Measurements from ENCODE around the gene ITGA3.

ITGA3 gene

GRCh38 chr17:50053654-50053960, 2.3 kb upstream of the ITGA3 start:
- H3K79me2 ChIP-seq (ENCODE audit: insufficient read depth, low read depth) = no peaks in the 10 kb centered on the region
- H3K4me3 ChIP-seq (IDR thresholded peaks at IDR 0.05; ENCODE audit: insufficient read depth, low read depth, low read length) = no peak overlapping the region
- H4K20me1 ChIP-seq (ENCODE audit: insufficient read depth) = no peaks in the 10 kb centered on the region
- peaks cover 11% of the 10 kb centered on the region; the same call in 1 of the 2 replicates for H3K27me3 ChIP-seq (ENCODE audit: insufficient read depth, low read depth)
- TF ChIP-seq CTCF (conservative IDR thresholded peaks at IDR 0.05; ENCODE audit: low read depth, low read length) = no peak
- H3K36me3 ChIP-seq (ENCODE audit: insufficient read depth) = no peaks in the 10 kb centered on the region
- no peak overlapping the region for H3K27ac ChIP-seq
- no peak overlapping the region for H3K9ac ChIP-seq
- H3K4me1 ChIP-seq (ENCODE audit: low read depth, poor library complexity, severe bottlenecking) = peaks cover 23% of the 10 kb centered on the region
- H3K4me2 ChIP-seq = no peak overlapping the region
- H2AFZ ChIP-seq (ENCODE audit: low read depth) = no peak overlapping the region

DNA sequence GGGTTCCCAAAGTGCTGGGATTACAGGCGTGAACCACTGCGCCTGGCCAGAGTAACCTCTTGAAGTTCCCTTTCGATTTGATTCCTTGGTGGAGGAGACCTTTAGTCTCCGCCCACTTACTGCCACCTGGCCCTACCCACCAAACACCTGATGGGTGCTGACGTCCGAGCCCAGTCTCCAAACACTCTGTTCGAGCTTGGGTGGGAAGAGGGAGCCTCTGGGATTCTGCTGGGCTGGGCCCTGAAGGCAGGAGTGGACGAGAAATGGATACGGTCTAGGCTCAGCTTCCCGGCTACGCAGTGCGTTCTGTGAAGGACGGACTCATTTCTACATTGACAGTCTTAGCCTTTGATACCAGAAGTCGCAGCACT, 870 bp upstream of the ITGA3 start:
- Histone ChIP-seq H4K20me1 (ENCODE audit: insufficient read depth) (no peaks in the 10 kb centered on the region), H3K9ac (no peak overlapping the region; the same call in 1 of the 2 replicates), H2AFZ (ENCODE audit: low read depth) (peak overlapping the region; percentile 72), H3K79me2 (ENCODE audit: insufficient read depth, low read depth) (no peaks in the 10 kb centered on the region), H3K36me3 (ENCODE audit: insufficient read depth) (no peaks in the 10 kb centered on the region), H3K27me3 (ENCODE audit: insufficient read depth, low read depth) (peaks cover 5% of the 10 kb centered on the region; the same call in 1 of the 2 replicates), H3K4me2 (peak overlapping the region; percentile 99), H3K4me3 (IDR thresholded peaks at IDR 0.05; ENCODE audit: insufficient read depth, low read depth, low read length) (no peak overlapping the region), H3K4me1 (ENCODE audit: low read depth, poor library complexity, severe bottlenecking) (peaks cover 23% of the 10 kb centered on the region), H3K27ac (no peak overlapping the region; the same call in 1 of the 2 replicates)
- no peak for TF ChIP-seq CTCF (conservative IDR thresholded peaks at IDR 0.05; ENCODE audit: low read depth, low read length)

GRCh38 chr17:50056217-50056960, 479 bp downstream of the ITGA3 start:
- Histone ChIP-seq H3K9ac (no peak overlapping the region; the same call in 1 of the 2 replicates), H2AFZ (ENCODE audit: low read depth) (peak overlapping the region; percentile 72), H3K27me3 (ENCODE audit: insufficient read depth, low read depth) (peaks cover 8% of the 10 kb centered on the region; the same call in 1 of the 2 replicates), H3K27ac (no peak overlapping the region), H3K36me3 (ENCODE audit: insufficient read depth) (no peaks in the 10 kb centered on the region), H3K79me2 (ENCODE audit: insufficient read depth, low read depth) (no peaks in the 10 kb centered on the region), H3K4me1 (ENCODE audit: low read depth, poor library complexity, severe bottlenecking) (peaks cover 16% of the 10 kb centered on the region), H3K4me2 (peak overlapping the region; percentile 99), H4K20me1 (ENCODE audit: insufficient read depth) (no peaks in the 10 kb centered on the region), H3K4me3 (IDR thresholded peaks at IDR 0.05; ENCODE audit: insufficient read depth, low read depth, low read length) (peak overlapping the region; percentile 47)
- peak; percentile 51; the same call in 1 of the 2 replicates for TF ChIP-seq CTCF (conservative IDR thresholded peaks at IDR 0.05; ENCODE audit: low read depth, low read length)

DNA sequence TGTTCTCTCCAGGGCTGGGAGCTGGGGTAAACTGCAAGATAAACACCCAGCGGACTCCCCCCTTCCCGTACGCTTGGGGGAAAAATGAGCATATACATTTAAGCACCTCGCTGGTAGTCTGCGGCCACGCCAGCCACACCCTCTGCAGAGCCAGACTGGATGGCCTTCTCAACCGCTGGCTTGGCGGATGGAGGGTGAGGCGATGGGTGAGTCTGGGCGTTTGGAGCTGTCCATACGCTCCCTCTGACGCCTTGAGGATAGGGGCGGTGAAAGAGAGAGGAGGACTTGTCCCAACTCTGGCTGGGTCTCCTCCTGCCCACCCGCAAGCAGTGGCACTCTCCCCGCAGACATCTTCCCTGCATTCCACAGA, 1.0 kb downstream of the ITGA3 start:
- H3K4me1 ChIP-seq (ENCODE audit: low read depth, poor library complexity, severe bottlenecking) = peaks cover 16% of the 10 kb centered on the region
- no peaks in the 10 kb centered on the region for H4K20me1 ChIP-seq (ENCODE audit: insufficient read depth)
- no peak overlapping the region for H3K9ac ChIP-seq
- H3K27me3 ChIP-seq (ENCODE audit: insufficient read depth, low read depth) = peaks cover 8% of the 10 kb centered on the region; the same call in 1 of the 2 replicates
- no peaks in the 10 kb centered on the region for H3K79me2 ChIP-seq (ENCODE audit: insufficient read depth, low read depth)
- TF ChIP-seq CTCF (conservative IDR thresholded peaks at IDR 0.05; ENCODE audit: low read depth, low read length) = no peak
- no peak overlapping the region for H3K27ac ChIP-seq
- peak overlapping the region; percentile 99; the same call in 1 of the 2 replicates for H3K4me2 ChIP-seq
- H3K36me3 ChIP-seq (ENCODE audit: insufficient read depth) = no peaks in the 10 kb centered on the region
- H3K4me3 ChIP-seq (IDR thresholded peaks at IDR 0.05; ENCODE audit: insufficient read depth, low read depth, low read length) = no peak overlapping the region
- H2AFZ ChIP-seq (ENCODE audit: low read depth) = peak overlapping the region; percentile 72; the same call in 1 of the 2 replicates
